HepG2 (cell line): ENCODE measurements around the gene NBEAL2.
"Not testable (repeated sequence)": the region's sequence is repeated elsewhere in the genome, so short reads cannot be mapped to it uniquely, and the experiment has no call there.

Source experiments
- CHD4 ChIP-seq: fragments of 200-600 bp; sonication (generic); IDR thresholded peaks from 2 replicates; pipeline ENCODE4 v1.7.0; 2017; ENCODE audit warnings: mild to moderate bottlenecking, low read length, borderline replicate concordance
- CREM ChIP-seq, 2 experiments: sonication (generic) in 1 of 2; formaldehyde crosslinking in 1 of 2; IDR thresholded peaks; 2 replicates each; pipeline versions ENCODE4 v1.4.0 to v1.6.1; 2016 to 2020; ENCODE audit warnings: antibody characterized with exemption in 1 of 2, mild to moderate bottlenecking in 1 of 2, missing genetic modification reagents in 1 of 2
- MAFK ChIP-seq, 2 experiments: IDR thresholded peaks in 1 of 2; conservative IDR thresholded peaks in 1 of 2; 2 replicates each; pipeline ENCODE4 v1.6.1; 2011; ENCODE audit warnings: improper control_type of control experiment in 2 of 2, low read length in 2 of 2
- MAZ ChIP-seq, 2 experiments: sonication (generic) in 1 of 2; formaldehyde crosslinking in 1 of 2; IDR thresholded peaks; 2 replicates each; pipeline versions ENCODE4 v1.5.0 to v1.6.1; 2012 to 2020; ENCODE audit warnings: low read depth in 2 of 2, mild to moderate bottlenecking in 2 of 2, borderline replicate concordance in 1 of 2, improper control_type of control experiment in 1 of 2, low read length in 1 of 2, missing genetic modification reagents in 1 of 2, moderate library complexity in 1 of 2
- MTERF4 ChIP-seq: sonication (generic); formaldehyde crosslinking; IDR thresholded peaks from 2 replicates; pipeline ENCODE4 v1.8.0; 2023; ENCODE audit warnings: mild to moderate bottlenecking, missing genetic modification reagents
- PRPF4 ChIP-seq: fragments of 200-400 bp; formaldehyde crosslinking; IDR thresholded peaks from 2 replicates; pipeline ENCODE4 v1.6.1; 2016; ENCODE audit warnings: low read length, low read depth; ENCODE audit not compliant: poor library complexity, severe bottlenecking
- RELA ChIP-seq: sonication (generic); formaldehyde crosslinking; IDR thresholded peaks from 2 replicates; pipeline ENCODE4 v1.4.0; 2020; ENCODE audit warnings: missing genetic modification reagents
- RORA ChIP-seq: sonication (generic); formaldehyde crosslinking; IDR thresholded peaks from 2 replicates; pipeline ENCODE4 v1.5.0; 2020; ENCODE audit warnings: mild to moderate bottlenecking, missing genetic modification reagents, moderate library complexity
- SP1 ChIP-seq, 2 experiments: fragments of 450-650 bp in 1 of 2; sonication (generic) in 1 of 2; formaldehyde crosslinking in 1 of 2; IDR thresholded peaks; 2 replicates each; pipeline versions ENCODE4 v1.4.0 to v1.6.1; 2016 to 2020; ENCODE audit warnings: missing genetic modification reagents in 1 of 2
- TEAD2 ChIP-seq: sonication (generic); formaldehyde crosslinking; IDR thresholded peaks from 2 replicates; pipeline ENCODE4 v1.9.0; 2021; ENCODE audit warnings: missing genetic modification reagents
- XBP1 ChIP-seq: sonication (generic); formaldehyde crosslinking; IDR thresholded peaks from 2 replicates; pipeline ENCODE4 v1.5.0; 2020; ENCODE audit warnings: missing genetic modification reagents
- TF ChIP-seq, protein P1 (sequence below): sonication (generic); formaldehyde crosslinking; IDR thresholded peaks from 2 replicates; pipeline ENCODE4 v1.5.0; 2020; ENCODE audit warnings: mild to moderate bottlenecking, missing genetic modification reagents, moderate library complexity

GRCh38 chr3:46964038-46964590 is 15.4 kb upstream of the NBEAL2 start:
- TF ChIP-seq CREM (IDR thresholded peaks at IDR 0.05); CREM (CRISPR knock-in tag; IDR thresholded peaks at IDR 0.05); CHD4; PRPF4; MAZ (IDR thresholded peaks at IDR 0.05; ENCODE audit: borderline replicate concordance, low read depth, low read length); MAZ (CRISPR knock-in tag; IDR thresholded peaks at IDR 0.05; ENCODE audit: low read depth); XBP1 (CRISPR knock-in tag); TEAD2 (CRISPR knock-in tag); SP1 (IDR thresholded peaks at IDR 0.05); SP1 (CRISPR knock-in tag; IDR thresholded peaks at IDR 0.05); MTERF4 (CRISPR knock-in tag); RELA (CRISPR knock-in tag); MAFK (conservative IDR thresholded peaks at IDR 0.05 in 1 of 2, IDR thresholded peaks at IDR 0.05 in 1 of 2; ENCODE audit: low read length in 2 of 2); RORA: not testable (repeated sequence)
- TF ChIP-seq, protein P1, sequence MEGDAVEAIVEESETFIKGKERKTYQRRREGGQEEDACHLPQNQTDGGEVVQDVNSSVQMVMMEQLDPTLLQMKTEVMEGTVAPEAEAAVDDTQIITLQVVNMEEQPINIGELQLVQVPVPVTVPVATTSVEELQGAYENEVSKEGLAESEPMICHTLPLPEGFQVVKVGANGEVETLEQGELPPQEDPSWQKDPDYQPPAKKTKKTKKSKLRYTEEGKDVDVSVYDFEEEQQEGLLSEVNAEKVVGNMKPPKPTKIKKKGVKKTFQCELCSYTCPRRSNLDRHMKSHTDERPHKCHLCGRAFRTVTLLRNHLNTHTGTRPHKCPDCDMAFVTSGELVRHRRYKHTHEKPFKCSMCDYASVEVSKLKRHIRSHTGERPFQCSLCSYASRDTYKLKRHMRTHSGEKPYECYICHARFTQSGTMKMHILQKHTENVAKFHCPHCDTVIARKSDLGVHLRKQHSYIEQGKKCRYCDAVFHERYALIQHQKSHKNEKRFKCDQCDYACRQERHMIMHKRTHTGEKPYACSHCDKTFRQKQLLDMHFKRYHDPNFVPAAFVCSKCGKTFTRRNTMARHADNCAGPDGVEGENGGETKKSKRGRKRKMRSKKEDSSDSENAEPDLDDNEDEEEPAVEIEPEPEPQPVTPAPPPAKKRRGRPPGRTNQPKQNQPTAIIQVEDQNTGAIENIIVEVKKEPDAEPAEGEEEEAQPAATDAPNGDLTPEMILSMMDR (CRISPR knock-in tag): not testable (repeated sequence)
